CD4-positive, alpha-beta T cell (primary cell): ENCODE measurements around the gene ZNF423. TPM values are rescaled to one million over a fixed set of nuclear protein-coding genes. Genes with fewer than 3 reads are reported as not detected.
"Not testable (repeated sequence)": the region's sequence is repeated elsewhere in the genome, so short reads cannot be mapped to it uniquely, and the experiment has no call there.

ENCODE experiments used
- ATAC-seq: fragments of 200-7000 bp; cut with Tn5 transposase; one replicate; pipeline ENCODE4 v1.10.0; 2022; ENCODE audit warnings: mild to moderate bottlenecking; ENCODE audit not compliant: poor library complexity
- CTCF ChIA-PET: fragments of 350-600 bp; sonication (Branson Sonifier 250); formaldehyde crosslinking; loops from one replicate; lab custom pipeline; 2021; ENCODE audit warnings: antibody characterized with exemption, inconsistent platforms; lab: Charles Lee
- POLR2A ChIA-PET: fragments of 350-600 bp; sonication (Branson Sonifier 250); formaldehyde crosslinking; loops from one replicate; lab custom pipeline; 2021; ENCODE audit warnings: antibody characterized with exemption, inconsistent platforms; lab: Charles Lee
- DNase-seq, 14 experiments: peaks; one replicate each; pipeline ENCODE4 v3.0.0-alpha.2; 2013 to 2020; ENCODE audit warnings: mixed read lengths in 2 of 14
- H3K27ac ChIP-seq, 2 donors: one replicate each; pipeline versions ENCODE4 v1.5.1 to v1.7.0; 2013; ENCODE audit warnings: low read length in 2 of 2, low read depth in 1 of 2, mild to moderate bottlenecking in 1 of 2
- H3K27me3 ChIP-seq, 2 experiments: 1 replicate in 1 of 2; 2 replicates in 1 of 2; pipeline versions ENCODE4 v1.6.1 to v1.7.0; 2013; ENCODE audit warnings: low read length in 2 of 2, control low read depth in 1 of 2, mild to moderate bottlenecking in 1 of 2, moderate library complexity in 1 of 2; ENCODE audit not compliant: insufficient read depth in 2 of 2, control insufficient read depth in 1 of 2
- H3K36me3 ChIP-seq: one replicate; pipeline ENCODE4 v1.6.1; 2013; ENCODE audit warnings: low read length, control low read depth; ENCODE audit not compliant: insufficient read depth
- H3K4me1 ChIP-seq: one replicate; pipeline ENCODE4 v1.6.1; 2013; ENCODE audit warnings: low read length, control low read depth; ENCODE audit not compliant: insufficient read depth
- H3K4me3 ChIP-seq: one replicate; pipeline ENCODE4 v1.5.1; 2013; ENCODE audit warnings: mild to moderate bottlenecking, low read length, moderate library complexity
- H3K9me3 ChIP-seq, 2 experiments: 1 replicate in 1 of 2; 2 replicates in 1 of 2; pipeline versions ENCODE4 v1.6.1 to v1.7.0; 2013; ENCODE audit warnings: low read length in 2 of 2, mild to moderate bottlenecking in 2 of 2, control low read depth in 1 of 2, moderate library complexity in 1 of 2; ENCODE audit not compliant: control insufficient read depth in 1 of 2, insufficient read depth in 1 of 2
- H3K27ac Mint-ChIP-seq: one replicate; pipeline ENCODE4 v1.8.0; 2020; ENCODE audit warnings: mixed read lengths
- H3K27me3 Mint-ChIP-seq: one replicate; pipeline ENCODE4 v1.8.0; 2021; ENCODE audit warnings: mixed read lengths
- H3K36me3 Mint-ChIP-seq: one replicate; pipeline ENCODE4 v1.8.0; 2021; ENCODE audit warnings: low read depth, mixed read lengths
- H3K4me1 Mint-ChIP-seq: one replicate; pipeline ENCODE4 v1.8.0; 2021; ENCODE audit warnings: low read depth, mixed read lengths
- H3K4me3 Mint-ChIP-seq: one replicate; pipeline ENCODE4 v1.8.0; 2020; ENCODE audit warnings: mild to moderate bottlenecking, mixed read lengths
- H3K9me3 Mint-ChIP-seq: one replicate; pipeline ENCODE4 v1.8.0; 2020; ENCODE audit warnings: mixed read lengths
- CTCF ChIP-seq: fragments of 200-600 bp; IDR thresholded peaks from one replicate; pipeline ENCODE4 v1.8.0; 2022; ENCODE audit warnings: antibody characterized with exemption, mild to moderate bottlenecking
- intact Hi-C, 2 experiments: fragments of 100-400 bp; cut with DNase I in 1 of 2; cut with micrococcal nuclease in 1 of 2; formaldehyde crosslinking; loops; one replicate each; pipeline versions ENCODE4 v1.15.1 to v1.9.0; 2023 to 2025; cut with DNase I, micrococcal nuclease
- total RNA-seq, 174 experiments: library from RNA in 2 of 174; stranded (reverse) in 2 of 174; gene quantifications; one replicate each; pipeline ENCODE4 v1.2.3 and lab custom pipeline; 2021 to 2026

The ZNF423 gene
- total RNA-seq, 2 experiments from 2014 or later = not detected

GRCh38 chr16:49564496-49565229, 291.2 kb downstream of the ZNF423 start:
- ATAC-seq = no peak
- Mint-ChIP-seq H3K4me3 (no peak overlapping the region), H3K27me3 (no peaks in the 10 kb centered on the region), H3K36me3 (no peaks in the 10 kb centered on the region), H3K9me3 (no peaks in the 10 kb centered on the region), H3K4me1 (no peaks in the 10 kb centered on the region), H3K27ac (no peak overlapping the region)
- TF ChIP-seq CTCF = no peak
- intact Hi-C loops = no loop called here
- no peak for DNase-seq
- ChIA-PET CTCF (no interaction called here), POLR2A (no interaction called here)
- no peak overlapping the region for H3K4me3 ChIP-seq
- no peaks in the 10 kb centered on the region for H3K4me1 ChIP-seq
- H3K36me3 ChIP-seq = no peaks in the 10 kb centered on the region
- no peaks in the 10 kb centered on the region for H3K9me3 ChIP-seq
- H3K27me3 ChIP-seq = no peaks in the 10 kb centered on the region
- no peak overlapping the region for H3K27ac ChIP-seq

DNA sequence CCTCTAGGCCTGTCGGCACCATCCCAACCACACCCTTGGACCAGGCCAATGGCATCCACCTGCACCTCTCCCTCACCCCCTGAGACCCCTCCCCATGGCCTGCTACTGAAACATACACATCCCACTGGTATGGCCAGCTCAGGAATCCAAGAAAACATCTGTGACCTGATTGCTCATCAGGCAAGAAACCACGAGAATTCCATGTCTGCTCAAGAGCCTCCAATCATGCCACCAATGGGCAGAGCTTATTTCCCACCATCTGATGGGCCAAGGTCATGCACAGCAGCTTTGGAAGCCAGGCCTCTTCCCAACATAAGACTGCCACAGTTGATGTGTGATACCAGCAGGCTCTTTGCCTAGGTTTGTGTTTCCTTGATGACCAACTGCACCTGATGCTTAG, 292.2 kb downstream of the ZNF423 start:
- ChIA-PET CTCF (no interaction called here), POLR2A (no interaction called here)
- Mint-ChIP-seq H3K4me1 (no peaks in the 10 kb centered on the region), H3K36me3 (no peaks in the 10 kb centered on the region), H3K27me3 (no peaks in the 10 kb centered on the region), H3K4me3 (no peak overlapping the region), H3K27ac (no peak overlapping the region), H3K9me3 (no peaks in the 10 kb centered on the region)
- Histone ChIP-seq H3K27me3 (no peaks in the 10 kb centered on the region), H3K4me1 (no peaks in the 10 kb centered on the region), H3K36me3 (no peaks in the 10 kb centered on the region), H3K4me3 (no peak overlapping the region), H3K9me3 (no peaks in the 10 kb centered on the region), H3K27ac (no peak overlapping the region)
- TF ChIP-seq CTCF = no peak
- no peak for ATAC-seq
- DNase-seq = no peak
- intact Hi-C loops = no loop called here

DNA sequence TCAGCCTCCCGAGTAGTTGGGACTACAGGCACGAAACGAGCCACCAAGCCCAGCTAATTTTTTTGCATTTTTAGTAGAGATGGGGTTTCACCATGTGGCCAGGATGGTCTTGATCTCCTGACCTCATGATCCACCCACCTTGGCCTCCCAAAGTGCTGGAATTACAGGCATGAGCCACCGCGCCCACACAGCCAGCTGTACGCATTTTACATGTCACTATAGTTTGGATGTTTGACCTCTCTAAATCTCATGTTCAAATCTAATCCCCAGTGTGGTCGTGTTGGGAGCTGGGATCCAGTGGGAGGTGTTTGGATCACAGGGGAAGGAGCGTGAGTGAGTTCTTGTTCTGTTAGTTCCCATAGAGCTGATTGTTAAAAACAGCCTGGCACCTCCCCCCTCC, 293.0 kb downstream of the ZNF423 start:
- POLR2A ChIA-PET, H3K36me3 ChIP-seq, H3K4me1 Mint-ChIP-seq, CTCF ChIA-PET, H3K4me1 ChIP-seq, intact Hi-C loops, H3K9me3 Mint-ChIP-seq, H3K27ac Mint-ChIP-seq, H3K27ac ChIP-seq, DNase-seq, H3K9me3 ChIP-seq, H3K4me3 ChIP-seq, H3K36me3 Mint-ChIP-seq, ATAC-seq, H3K27me3 ChIP-seq, H3K27me3 Mint-ChIP-seq, H3K4me3 Mint-ChIP-seq: not testable (repeated sequence)

GRCh38 chr16:49562228-49562627, 293.7 kb downstream of the ZNF423 start:
- Histone ChIP-seq H3K27ac (no peak overlapping the region), H3K4me3 (no peak overlapping the region), H3K9me3 (no peaks in the 10 kb centered on the region), H3K27me3 (no peaks in the 10 kb centered on the region), H3K4me1 (no peaks in the 10 kb centered on the region), H3K36me3 (no peaks in the 10 kb centered on the region)
- Mint-ChIP-seq H3K4me1 (no peaks in the 10 kb centered on the region), H3K36me3 (no peaks in the 10 kb centered on the region), H3K4me3 (no peak overlapping the region), H3K27me3 (no peaks in the 10 kb centered on the region), H3K9me3 (no peaks in the 10 kb centered on the region), H3K27ac (no peak overlapping the region)
- ATAC-seq (no peak), DNase-seq (no peak)
- intact Hi-C loops = no loop called here
- no peak for TF ChIP-seq CTCF
- ChIA-PET POLR2A (no interaction called here), CTCF (no interaction called here)
